Kasumi-1 (cell line): ENCODE results near the gene SLC13A3.

ENCODE experiments used
- DNase-seq, 2 experiments: peaks; one replicate each; lab custom pipeline; 2025; lab: John Stamatoyannopoulos, UW

SLC13A3 gene, protein sequence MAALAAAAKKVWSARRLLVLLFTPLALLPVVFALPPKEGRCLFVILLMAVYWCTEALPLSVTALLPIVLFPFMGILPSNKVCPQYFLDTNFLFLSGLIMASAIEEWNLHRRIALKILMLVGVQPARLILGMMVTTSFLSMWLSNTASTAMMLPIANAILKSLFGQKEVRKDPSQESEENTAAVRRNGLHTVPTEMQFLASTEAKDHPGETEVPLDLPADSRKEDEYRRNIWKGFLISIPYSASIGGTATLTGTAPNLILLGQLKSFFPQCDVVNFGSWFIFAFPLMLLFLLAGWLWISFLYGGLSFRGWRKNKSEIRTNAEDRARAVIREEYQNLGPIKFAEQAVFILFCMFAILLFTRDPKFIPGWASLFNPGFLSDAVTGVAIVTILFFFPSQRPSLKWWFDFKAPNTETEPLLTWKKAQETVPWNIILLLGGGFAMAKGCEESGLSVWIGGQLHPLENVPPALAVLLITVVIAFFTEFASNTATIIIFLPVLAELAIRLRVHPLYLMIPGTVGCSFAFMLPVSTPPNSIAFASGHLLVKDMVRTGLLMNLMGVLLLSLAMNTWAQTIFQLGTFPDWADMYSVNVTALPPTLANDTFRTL

DNA sequence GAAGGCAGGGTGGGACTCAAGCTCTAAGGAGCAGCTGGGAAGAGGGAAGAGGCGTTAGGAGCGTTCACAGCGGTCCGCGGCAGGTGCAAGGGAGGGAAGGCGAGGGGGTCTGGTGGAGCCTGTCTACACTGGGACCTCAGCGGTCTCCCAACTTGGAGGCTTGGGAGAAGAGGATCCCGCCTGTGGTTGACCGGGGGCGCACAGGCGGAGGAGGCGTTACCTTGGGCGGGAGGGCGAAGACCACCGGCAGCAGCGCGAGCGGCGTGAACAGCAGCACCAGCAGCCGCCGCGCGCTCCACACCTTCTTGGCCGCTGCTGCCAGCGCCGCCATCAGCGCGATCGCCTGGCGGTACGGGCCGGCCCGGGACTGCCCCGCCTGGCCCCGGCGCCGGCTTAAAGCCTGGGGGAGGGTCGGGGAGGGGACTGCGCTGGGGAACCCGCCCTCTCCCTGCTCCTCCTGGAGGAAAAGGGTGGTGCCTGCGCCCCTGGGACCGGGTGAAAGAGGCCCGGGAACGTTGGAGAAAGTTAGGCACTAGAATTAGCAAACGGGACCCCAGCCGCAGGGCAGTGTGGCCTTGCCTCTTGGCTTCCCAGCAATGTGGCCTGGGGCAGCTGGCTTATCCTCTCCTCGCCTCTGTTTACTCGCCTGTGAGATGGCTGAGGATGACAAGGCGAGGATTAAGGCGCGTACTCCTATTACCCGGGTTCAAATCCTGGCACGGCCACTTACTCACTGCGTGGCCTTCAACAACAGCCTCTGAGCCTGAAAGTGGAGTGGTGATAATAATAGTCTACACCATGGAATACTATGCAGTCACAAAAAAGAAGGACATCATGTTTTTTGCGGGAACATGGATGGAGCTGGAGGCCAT, at the start of gene SLC13A3:
Gene SLC13A3, minus strand, starts transcription at position 369 of the 872 bp plus-strand sequence. Its CDS starts 38 bp downstream, at position 331.
- no peak for DNase-seq

DNA sequence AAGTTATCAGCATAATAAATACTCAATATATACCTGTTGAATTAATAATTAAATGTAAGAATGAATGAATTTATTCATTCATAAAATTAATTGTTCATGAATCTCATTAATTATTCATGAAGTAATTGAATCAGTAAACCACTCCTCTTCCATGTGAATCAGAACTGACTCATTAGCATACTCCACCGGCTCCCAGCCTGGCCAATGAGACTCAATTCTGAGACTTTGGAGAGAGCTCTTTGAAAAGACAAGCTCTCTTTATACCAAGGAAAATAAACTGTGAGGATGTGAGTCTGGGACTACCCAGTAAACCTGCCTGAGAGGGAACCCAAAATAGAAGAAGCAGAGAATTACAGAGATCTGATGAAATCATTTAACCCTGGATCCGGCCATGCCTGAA, 49.8 kb upstream of the SLC13A3 start:
- DNase-seq, result no peak

DNA sequence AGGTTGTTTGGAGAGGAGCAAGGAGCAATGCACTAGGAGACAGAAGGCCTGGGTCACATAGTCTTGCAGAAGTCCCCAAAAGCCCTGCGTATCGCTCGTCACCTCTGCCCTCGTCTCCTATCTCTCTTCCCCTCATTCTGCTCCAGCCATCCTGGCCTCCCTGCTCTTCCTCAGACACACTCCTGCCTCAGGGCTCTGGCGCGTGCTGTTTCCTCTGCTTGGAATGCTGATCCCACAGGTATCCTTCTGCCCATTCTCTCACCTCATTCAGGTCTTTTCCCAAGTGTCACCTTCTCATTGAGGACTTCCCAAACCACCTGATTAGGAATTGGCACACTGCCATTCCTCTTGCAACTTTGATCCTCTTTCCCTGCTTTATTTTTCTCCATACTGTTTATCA, 49.2 kb upstream of the SLC13A3 start:
- no peak for DNase-seq

- peak; percentile 28 to 33 for DNase-seq
These were observed 48.5 kb upstream of the SLC13A3 start for GRCh38 chr20:46699651-46700359.

GRCh38 chr20:46698788-46699187, 47.5 kb upstream of the SLC13A3 start:
- DNase-seq, result no peak

DNA sequence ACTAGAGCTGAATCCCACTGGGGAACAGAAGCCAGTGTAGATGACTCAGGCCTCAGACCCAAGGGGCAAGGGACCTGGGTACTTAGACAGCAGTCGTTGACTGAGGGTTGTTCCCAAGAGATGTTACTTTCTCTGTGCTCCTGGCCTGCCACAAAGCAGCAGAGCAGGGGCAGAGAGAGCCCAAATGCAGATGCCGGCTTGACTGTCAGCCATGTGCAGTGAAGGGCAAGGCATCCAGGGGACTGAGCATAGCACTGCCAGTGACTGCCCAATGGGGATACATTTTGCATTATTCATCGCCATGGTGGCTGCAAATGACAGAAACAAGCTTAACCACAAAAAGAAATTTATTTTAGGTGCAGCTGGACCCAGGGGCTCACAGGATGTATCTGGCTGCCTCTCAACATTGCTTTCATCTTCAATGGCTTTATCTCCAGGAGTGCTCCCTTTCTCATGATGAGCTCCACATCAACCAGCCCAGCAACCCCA, 45.6 kb upstream of the SLC13A3 start:
- no peak for DNase-seq

- DNase-seq, result no peak
These were observed 44.6 kb upstream of the SLC13A3 start for GRCh38 chr20:46695892-46696291.

- DNase-seq, result peak; percentile 44 to 63
These were observed 43.2 kb upstream of the SLC13A3 start for GRCh38 chr20:46694484-46694883.

DNA sequence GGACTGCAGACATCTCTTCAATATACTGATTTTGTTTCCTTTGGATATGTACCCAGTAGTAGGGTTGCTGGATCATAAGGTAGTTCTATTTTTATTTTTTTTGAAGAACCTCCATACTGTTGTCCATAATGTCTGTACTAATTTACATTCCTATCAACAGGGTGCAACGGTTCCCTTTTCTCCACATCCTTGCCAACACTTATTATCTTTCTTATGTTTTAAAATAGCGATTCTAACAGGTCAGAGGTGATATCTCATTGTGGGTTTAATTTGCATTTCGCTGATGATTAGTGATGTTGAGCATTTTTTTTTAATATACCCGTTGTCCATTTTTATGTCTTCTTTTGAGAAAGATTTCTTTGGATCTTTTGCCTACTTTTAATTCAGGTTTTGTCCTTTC, 39.9 kb upstream of the SLC13A3 start:
- no peak for DNase-seq

- DNase-seq, result no peak
These were observed 39.2 kb upstream of the SLC13A3 start for GRCh38 chr20:46690219-46691106.

DNA sequence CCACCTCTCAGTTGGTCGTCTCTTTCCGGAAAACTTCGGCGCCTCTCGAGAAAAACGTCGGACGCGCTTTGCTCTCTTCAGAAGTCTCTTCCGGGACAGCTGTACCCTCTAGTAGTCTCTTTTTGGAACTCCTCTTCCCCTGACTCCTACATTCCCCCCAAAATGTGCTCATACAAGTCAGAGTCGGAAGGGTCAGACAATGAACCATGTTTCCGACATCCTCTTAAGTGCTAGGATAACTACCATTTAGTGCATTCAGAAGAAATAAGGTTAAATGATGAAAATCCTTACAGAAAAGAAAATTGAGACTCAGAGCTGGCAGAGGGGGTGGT, 38.5 kb upstream of the SLC13A3 start:
- DNase-seq, result no peak

- peak; percentile 100 for DNase-seq
These were observed 38.0 kb upstream of the SLC13A3 start, which contains the start of gene TP53RK for GRCh38 chr20:46689082-46689753. Gene TP53RK (minus strand): TSS chr20:46689444. CDS start chr20:46689414, 30 bp downstream.

GRCh38 chr20:46688151-46689081, 37.2 kb upstream of the SLC13A3 start:
- DNase-seq, result peak; percentile 19 to 24

- no peak for DNase-seq
These were observed 32.9 kb upstream of the SLC13A3 start for GRCh38 chr20:46683939-46684750.

DNA sequence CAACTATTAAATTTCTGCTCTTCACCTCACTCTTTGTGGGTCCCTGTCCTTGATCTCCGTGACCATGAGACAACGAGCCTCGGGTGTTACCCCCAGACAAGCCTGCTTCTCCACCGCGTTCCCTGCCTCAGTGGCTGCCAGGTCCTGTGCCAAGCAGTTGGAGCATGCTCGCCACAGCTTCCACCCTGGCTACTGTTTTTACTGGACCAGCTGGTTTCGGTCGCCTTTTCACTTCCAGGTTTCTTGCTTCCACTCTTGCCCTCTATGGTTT, 32.3 kb upstream of the SLC13A3 start:
- DNase-seq, result no peak

GRCh38 chr20:46683011-46683667, 31.9 kb upstream of the SLC13A3 start:
- DNase-seq, result no peak

- no peak for DNase-seq
These were observed 31.0 kb upstream of the SLC13A3 start for GRCh38 chr20:46682063-46682821.
